COLO829 (cell line): ENCODE results near the gene SERPINB12.

Source experiments
- DNase-seq: peaks from one replicate; pipeline ENCODE4 v3.0.0; 2012; ENCODE audit warnings: low spot score

The SERPINB12 gene

DNA sequence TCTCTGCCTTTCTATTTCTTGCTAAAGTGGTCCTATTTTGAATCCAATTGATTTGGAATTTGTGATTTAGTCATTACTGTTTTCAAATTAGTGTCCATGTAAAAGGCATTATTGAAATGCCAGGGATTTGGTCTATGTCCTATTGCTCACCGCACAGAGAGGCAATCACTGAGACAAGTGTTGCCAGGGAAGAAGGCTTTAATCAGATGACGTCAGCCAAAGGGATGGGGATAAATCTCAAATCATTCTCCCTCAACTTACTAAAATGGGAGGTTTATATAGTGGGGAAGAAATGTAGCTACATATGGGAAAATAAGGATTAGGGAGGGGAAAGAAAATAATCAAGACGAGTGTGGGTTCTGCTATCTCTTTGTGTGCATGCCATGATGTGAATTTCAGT, 9.6 kb downstream of the SERPINB12 start:
- no peak for DNase-seq

DNA sequence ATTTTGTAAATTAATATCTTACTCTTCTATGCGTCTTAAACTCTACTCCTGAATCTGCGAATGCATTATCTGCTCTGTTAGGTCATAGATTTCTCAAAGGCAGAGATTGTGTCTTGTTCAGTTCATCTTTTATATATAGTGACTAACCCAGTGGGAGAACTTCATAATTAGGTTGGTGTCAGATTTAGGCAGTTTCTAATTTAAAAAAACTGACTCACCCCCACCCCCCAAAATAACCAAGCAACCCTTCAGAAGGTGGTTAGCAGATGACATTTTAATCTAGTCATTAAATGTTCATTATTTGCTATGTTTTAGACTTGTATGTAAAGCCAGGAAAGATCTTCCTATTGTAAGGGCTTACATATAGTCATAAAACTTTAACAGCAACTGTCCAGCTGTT, 10.4 kb downstream of the SERPINB12 start:
- no peak for DNase-seq

DNA sequence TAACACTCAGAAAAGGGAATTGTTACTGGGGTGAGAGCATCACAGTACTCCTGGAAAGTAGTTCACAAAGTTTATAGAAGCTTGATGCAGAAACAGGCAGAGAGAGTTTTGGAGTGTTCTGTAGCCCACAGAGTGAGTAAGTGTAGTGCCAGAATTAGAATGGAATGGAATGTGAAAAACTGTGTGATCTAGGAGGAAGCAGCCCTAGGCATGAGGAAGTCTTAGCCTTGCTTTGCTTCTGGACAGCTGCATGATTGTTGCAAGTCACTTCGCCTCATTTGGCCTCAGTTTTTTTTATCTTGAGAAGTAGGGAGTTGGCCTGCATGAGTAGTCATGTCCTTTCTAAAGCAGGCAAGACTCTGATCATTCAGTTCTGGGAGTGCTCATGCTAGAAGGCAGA, 10.9 kb downstream of the SERPINB12 start:
- peak; percentile 43 for DNase-seq

DNA sequence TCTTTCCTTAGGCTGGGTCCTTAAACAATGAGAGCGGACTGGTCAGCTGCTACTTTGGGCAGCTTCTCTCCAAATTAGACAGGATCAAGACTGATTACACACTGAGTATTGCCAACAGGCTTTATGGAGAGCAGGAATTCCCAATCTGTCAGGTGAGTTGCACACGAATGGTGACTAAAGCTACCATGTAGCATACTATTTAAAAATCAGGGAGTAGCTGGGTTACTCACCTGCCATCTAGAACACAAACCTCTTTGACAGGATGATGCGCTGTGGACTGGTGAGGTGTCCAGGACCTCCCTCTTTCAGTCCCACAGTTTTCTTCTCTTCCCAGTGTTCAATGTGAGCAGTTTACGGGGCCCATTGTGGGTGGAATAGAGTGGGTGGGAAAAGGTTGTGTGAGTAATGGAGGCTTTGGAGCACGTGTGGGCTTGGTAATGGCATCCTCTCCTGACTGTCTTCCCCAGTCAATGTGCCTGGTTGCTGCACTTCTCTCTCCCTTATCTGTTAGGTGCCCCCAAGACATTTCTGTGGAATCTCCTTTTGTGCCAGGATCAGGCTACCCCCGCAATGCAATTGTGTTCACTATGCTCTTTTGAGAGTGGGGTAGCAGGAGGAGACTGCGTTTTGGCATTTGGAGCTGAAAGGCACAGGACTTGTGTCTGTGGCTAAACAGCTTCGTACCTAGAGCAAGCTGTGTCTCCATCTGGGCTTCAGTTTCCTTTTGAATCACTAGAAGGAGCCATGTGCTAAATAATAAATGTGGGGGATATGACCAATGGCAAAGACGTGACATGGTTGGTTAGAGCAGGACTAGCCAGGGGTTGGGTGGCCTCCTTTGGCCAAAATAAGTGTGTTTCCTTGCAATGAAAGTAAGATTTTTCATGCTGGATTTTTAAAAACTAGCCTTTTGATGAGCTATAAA, 17.7 kb downstream of the SERPINB12 start:
- DNase-seq, result no peak

DNA sequence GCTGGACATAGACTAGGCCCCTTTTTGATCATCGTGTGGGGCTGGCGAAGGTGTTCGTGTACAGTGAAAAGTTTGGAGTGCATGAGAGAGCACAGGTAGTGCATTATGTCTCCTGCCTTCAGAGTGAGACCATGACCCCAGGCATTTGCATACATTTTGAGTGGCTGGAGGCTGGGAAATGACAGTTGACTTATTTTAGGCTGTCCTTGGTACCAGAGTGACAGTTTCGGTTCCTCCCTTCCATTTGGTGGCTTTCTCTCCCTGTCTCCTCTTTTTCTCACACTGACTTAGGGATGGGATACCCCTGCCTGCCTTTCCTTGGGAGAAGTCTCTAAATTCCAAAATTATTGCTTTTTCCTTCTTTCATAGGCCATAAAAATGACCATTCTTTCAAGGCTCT, 20.1 kb downstream of the SERPINB12 start:
- DNase-seq, result no peak

DNA sequence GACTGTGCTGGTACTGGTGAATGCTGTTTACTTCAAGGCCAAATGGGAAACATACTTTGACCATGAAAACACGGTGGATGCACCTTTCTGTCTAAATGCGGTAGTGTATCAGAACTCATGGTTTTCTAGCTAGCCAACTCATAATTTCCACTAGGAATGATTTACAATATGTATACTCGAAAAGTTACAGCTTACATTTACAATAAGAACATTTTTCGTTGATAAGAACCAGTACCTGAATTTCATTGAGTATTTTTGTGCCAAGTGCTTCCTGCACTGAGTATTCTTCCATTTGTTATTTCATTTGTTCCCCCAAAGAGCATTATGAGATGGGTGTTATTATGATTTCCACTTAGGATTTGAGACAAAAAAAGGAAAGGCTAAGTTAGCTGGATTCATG, 21.9 kb downstream of the SERPINB12 start:
- no peak for DNase-seq

DNA sequence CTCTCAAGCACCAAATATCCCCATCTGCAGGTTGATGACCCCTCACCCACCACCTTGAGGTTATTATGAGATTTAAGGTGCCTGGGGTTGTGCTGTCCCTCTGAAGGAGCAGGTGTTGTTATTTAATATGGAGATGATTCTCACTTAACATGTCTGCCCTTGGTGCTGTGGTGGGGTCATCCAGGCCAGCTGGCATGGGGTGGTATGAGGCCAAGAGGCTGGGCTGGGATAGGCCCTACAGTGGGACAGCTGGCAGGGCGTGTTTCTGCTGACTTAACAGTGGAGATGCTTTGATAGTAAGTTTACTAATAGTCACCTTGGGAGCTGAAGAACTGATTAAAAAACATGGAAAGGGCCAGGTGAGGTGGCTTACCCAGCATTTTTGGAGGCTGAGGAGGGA, 22.4 kb downstream of the SERPINB12 start:
- DNase-seq, result no peak

DNA sequence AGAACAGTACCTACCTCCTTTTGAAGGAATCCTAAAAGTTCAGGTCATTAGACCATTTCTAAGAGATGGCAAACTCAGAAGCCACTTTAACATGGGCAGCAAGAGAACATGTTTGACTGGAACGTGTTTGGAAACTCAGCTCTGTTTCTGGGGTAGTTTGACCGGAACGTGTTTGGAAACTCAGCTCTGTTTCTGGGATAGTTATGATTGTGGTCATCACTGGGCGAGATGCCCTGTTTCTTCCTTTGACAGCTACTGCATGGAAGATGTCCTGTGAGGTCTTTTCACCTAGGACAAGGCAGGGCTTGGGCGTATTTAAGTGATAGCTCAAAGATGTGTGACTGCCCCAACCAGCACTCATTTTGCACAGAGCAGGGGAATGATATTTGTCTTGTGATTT, 25.1 kb downstream of the SERPINB12 start:
- DNase-seq, result no peak

DNA sequence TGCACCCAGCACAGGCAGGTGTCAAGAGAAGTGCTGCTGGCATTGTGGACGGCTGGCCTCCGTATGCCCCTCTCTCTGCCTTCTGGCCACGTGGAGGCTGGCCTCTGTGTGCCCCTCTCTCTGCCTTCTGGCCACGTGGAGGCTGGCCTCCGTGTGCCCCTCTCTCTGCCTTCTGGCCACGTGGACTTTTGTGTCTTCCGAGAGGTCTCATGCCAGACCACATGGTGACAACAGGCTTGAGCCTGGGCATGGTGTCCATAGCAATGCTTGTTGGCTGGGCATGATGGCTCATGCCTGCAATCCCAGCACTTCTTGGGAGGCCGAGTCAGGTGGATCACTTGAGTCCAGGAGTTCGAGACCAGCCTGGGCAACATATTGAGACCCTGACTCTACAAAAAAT, 25.7 kb downstream of the SERPINB12 start:
- no peak for DNase-seq

DNA sequence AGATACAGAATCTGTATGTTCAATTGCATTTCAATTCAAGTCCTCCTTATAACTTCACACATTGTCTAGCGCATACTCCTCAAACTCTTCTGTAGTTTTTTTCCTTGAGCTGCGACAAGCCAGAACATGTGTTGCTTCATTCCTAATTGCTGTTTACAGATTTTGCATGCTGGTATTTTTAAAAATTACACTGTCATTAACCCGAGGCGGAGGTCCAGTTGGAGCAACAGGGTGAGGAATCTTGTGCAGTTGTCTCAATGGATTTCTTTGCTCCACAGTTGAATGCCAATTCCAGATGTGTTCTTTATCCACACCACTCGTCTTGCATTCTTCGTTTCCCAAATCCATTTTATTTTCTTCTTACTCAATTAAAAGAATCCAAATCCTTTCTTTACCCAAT, 28.6 kb downstream of the SERPINB12 start:
- DNase-seq, result no peak

DNA sequence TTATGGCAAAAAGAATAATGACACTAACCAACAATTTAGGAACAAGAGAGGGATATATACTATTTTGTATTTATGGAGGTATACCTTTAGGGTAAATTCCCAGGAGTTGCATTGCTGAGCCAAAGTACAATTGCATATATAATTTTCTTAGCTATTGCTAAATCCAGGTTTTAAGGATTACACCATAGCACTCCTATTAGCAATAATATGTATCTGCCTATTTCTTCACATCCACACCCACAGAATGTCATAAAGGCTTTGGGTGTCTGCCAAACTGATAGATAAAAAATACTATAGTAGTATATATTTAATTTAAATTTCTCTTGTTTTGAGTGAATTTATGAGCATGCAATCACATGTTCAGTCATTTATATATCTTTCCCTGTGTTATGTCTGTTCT, 33.5 kb downstream of the SERPINB12 start:
- DNase-seq, result no peak

DNA sequence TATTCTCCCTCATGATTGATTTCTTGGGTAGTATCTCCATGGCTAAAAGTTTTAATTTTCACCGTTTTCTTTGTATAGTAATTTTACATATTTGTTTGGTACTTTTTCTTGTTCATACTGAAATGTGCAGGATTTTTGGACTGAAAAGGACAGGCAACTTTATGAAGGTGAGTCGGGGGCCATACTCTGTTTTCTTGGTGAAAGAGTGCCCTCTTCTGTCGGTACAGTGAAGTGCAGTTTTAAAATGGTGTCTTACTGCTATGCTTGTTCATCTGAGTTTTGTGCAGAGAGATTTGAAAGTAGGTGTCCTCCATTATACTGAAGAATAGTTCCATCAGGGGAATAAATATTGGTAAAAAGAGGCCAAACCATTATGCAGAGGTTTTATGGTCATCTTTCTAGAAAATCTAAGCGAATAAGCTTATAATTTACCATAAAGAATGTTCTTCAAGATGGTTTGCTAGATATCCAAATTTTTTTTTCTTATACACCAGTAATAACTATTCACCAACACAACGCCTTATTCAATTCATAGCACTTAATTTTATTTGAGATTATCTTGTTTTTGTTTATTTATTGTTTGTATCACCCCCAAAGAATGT, 36.3 kb downstream of the SERPINB12 start:
- DNase-seq, result no peak

DNA sequence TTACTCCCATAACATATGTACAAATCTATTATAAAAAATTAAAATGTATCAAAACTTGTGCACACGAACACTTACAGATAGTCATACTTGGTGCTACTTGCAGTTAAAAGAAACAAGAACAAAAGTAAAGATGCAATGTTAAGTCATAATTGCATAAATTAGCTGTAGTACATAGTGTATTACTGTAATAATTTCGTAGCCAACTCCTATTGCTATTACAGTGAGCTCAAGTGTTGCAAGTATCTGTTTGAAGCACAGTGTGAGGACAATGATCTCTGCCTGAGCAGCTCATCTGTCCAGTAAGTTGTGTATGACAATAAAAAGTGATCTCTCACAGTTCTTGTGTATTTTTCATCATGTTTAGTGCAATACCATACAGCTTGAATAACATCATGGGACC, 37.4 kb downstream of the SERPINB12 start:
- no peak for DNase-seq

DNA sequence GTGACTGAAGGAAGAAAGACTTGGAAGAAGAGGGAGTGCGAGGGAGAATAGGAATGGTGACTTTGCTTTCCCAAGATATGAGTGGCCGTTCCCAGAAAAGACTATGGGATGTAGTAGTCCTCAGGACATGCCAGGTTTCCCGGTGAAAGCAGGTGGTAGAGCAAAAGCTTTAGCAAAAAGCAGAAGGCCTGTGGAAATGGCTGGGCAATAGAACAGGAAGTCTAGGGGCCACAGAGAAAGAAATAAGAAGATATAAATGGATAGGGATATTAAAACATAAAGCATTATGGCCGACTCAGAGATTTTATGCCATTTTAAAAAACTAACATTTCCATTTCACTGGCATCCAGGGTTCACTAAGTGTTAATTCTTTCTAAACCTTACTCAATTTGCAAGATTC, 43.8 kb downstream of the SERPINB12 start:
- DNase-seq, result no peak

DNA sequence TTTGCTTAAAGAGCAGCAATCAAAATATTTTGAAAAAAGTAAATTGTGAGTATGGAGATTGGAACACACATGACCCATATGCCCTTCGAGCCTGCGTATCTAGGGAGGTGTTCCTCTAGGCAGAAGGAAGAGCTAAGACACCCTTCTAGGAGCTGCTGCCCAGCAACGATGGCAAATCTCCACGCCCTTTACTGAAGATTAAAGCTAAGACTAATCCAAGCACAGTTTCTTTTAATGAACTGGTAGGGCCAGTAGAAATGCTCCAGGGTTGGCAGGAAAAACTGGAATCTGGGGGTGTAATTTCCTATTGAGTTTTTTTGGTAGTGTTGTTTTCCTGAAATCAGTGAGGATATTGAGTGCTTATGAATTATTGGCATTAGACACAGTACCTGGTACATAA, 44.3 kb downstream of the SERPINB12 start:
- no peak for DNase-seq

DNA sequence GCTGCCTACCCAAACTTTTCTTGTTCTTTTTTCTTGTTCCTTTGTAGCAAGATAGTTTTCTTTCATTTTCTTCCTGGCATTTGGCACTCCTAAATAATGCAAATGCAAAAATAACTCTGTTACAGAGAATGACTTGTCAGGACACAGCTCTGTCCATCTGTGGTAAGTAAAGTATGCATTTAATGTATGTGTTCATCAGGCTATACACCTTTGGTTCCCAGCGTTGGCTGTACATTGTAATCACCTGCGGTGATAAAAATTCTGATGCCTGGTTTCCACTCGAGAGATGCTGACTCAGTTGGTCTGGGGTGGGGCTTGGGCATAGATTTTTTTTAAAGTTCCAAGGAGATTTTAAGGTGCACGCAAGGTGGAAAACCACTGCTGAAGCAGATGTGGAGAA, 44.8 kb downstream of the SERPINB12 start, which contains the start of gene SERPINB13:
TSS of gene SERPINB13 (plus strand) at position 378 of the 400 bp plus-strand sequence. CDS start 1,325 bp downstream, outside the sequence.
- DNase-seq, result no peak

DNA sequence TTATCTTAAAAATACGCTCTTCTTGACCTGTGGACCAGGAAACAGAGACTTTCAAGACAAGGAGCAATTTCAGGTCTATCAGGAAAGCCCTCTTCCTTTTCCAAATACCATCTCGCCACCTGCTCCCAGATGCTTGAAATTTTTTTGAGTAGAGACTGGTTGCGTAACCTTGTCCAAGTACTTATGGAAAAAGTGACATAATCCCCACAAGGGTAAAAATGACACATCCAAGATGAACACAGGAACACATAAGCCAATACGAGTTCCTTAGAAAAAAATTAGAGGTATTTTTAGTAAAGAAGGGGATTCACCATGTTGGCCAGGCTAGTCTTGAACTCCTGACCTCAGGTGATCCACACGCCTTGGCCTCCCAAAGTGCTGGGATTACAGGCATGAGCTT, 46.7 kb downstream of the SERPINB12 start:
- DNase-seq, result no peak

DNA sequence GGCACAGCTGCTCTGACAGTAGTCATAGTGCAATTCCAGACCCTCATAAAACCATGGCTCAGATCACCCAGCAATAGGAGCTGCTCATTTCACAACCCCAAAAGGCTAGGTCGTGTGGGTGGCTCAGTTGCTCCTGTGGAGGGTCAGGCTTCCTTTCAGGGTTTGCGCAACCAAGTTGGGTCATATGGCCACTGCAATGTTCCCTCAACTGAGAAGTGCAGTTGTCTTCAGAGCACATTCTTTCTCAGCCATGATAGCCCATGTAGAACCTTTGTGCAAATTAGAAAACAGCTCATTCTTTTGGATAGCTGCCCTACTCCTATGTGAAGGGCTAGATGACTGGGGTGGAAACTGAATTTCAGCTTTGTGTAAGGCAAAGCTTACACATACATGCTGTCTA, 48.2 kb downstream of the SERPINB12 start:
- DNase-seq, result no peak

DNA sequence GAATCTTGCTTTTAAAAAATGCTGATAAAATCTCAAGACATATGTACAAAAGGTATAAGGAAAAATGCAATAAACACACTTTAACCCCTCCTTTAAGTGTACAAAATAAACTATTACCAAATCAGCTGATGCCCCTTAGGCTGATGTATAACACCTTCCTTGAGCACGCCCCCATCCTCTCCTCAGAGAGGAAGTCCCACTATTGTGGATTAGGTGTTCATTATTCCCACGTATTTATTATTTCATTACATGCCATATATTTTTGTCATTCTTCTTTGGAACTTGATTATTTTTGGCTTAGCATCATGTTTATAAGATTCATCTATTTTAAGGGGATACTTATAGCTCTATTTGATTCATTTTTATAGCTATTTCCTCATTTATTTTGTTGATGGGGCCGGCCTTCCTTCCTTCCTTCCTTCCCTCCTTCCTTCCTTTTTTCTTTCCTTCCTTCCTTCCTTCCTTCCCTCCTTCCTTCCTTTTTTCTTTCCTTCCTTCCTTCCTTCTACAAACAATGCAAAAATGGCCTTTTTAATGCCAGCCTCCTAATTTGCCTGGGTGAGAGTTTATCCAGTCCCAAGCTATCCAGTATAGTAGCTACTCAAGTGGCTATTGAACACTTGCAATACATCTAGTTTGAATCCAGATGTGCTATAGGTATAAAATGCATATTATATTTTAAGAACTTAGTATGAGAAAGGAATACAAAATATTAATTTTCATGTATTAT, 49.0 kb downstream of the SERPINB12 start:
- no peak for DNase-seq

DNA sequence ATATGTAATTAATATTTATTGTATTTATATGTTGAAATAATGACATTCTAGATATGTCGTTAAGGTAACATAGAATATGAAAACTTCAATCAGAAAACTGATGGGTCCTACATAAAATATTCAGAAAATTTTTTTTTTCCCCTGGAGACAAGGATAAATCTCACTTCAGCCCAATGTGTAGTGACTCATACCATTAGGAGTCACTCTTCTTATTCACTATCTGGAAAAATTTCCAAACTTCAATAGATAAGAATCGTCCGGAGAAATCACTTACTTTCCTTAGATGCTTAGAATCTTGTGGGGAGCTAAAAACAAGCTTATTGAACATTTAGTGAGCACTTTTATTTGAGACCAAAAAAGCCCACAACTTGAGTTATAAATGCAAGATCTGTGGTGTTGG, 49.6 kb downstream of the SERPINB12 start:
- no peak for DNase-seq

DNA sequence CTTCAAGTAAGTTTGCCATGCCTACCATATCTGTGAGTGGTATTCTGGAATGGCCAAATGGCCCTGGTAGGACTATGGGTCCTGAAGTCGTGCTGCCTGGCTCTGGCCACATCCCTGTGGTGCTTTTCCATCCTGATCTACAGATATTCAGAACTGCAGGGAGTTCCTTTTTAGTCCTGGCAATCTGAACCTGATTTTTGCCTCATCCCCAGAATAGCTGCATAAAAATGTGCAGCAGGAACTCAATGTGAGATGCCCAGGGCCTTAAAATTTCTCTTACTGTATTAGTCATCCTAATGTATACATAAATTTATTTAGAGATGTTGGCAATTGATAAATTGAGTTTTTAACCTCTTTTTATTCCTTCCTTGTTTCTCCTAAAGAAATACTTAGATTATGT, 50.3 kb downstream of the SERPINB12 start:
- DNase-seq, result no peak

DNA sequence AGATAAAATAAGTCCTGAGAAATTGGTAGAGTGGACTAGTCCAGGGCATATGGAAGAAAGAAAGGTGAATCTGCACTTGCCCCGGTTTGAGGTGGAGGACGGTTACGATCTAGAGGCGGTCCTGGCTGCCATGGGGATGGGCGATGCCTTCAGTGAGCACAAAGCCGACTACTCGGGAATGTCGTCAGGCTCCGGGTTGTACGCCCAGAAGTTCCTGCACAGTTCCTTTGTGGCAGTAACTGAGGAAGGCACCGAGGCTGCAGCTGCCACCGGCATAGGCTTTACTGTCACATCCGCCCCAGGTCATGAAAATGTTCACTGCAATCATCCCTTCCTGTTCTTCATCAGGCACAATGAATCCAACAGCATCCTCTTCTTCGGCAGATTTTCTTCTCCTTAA, 54.8 kb downstream of the SERPINB12 start:
- no peak for DNase-seq

DNA sequence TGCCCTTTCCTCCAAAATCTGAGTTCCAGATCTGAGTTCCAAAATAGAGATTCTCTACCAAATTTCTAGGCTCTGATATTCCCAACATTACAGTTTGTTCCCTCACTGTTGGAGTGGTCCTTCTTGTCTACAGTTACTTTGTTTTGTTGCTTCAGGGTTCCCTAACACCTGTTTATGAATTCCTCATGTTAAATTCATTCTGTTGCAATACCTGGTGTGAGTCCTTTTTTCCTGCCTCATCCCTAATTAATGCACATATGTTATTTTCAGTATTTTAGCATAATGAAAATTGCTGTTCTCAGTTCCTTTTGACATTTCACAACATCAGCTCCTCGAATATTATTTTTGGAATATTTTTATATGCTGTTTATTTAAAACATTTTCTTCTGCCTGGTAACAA, 61.2 kb downstream of the SERPINB12 start:
- DNase-seq, result no peak
